Activated CD4-positive, alpha-beta memory T cell treated with anti-CD3 and anti-CD28 coated beads, Interleukin-2, amount 10 ng/mL, durations not matched to agents 7 days and 5 days (primary cell): ENCODE results near the gene DEF6. TPM values are rescaled to one million over a fixed set of nuclear protein-coding genes. Genes with fewer than 3 reads are reported as not detected.

ENCODE experiments used
- CTCF ChIA-PET: fragments of 350-600 bp; sonication (Branson Sonifier 250); formaldehyde crosslinking; loops from one replicate; lab custom pipeline; 2021; ENCODE audit warnings: antibody characterized with exemption, inconsistent platforms; lab: Charles Lee
- POLR2A ChIA-PET: fragments of 350-600 bp; sonication (Branson Sonifier 250); formaldehyde crosslinking; loops from one replicate; lab custom pipeline; 2021; ENCODE audit warnings: antibody characterized with exemption; lab: Charles Lee
- DNase-seq: peaks from one replicate; pipeline ENCODE4 v3.0.0-alpha.2; 2020
- H3K27ac Mint-ChIP-seq: one replicate; pipeline ENCODE4 v1.8.0; 2021; ENCODE audit warnings: mild to moderate bottlenecking, mixed read lengths
- H3K27me3 Mint-ChIP-seq: one replicate; pipeline ENCODE4 v1.8.0; 2021; ENCODE audit warnings: mixed read lengths
- H3K36me3 Mint-ChIP-seq: one replicate; pipeline ENCODE4 v1.8.0; 2021; ENCODE audit warnings: low read depth, mixed read lengths
- H3K4me1 Mint-ChIP-seq: one replicate; pipeline ENCODE4 v1.8.0; 2021; ENCODE audit warnings: mixed read lengths
- H3K4me3 Mint-ChIP-seq: one replicate; pipeline ENCODE4 v1.8.0; 2021; ENCODE audit warnings: mild to moderate bottlenecking, mixed read lengths
- H3K9me3 Mint-ChIP-seq: one replicate; pipeline ENCODE4 v1.8.0; 2021; ENCODE audit warnings: mixed read lengths
- total RNA-seq, 2 experiments: library from RNA; stranded (reverse); gene quantifications; one replicate each; pipeline ENCODE4 v1.2.3, GENCODE V29; 2021

DEF6 gene
- total RNA-seq, 2 experiments from 2014 or later = 201 to 215 TPM

- Mint-ChIP-seq H3K27me3 (no peaks in the 10 kb centered on the region), H3K36me3 (peaks cover 5% of the 10 kb centered on the region), H3K4me1 (peaks cover 37% of the 10 kb centered on the region), H3K27ac (no peak overlapping the region), H3K4me3 (no peak overlapping the region), H3K9me3 (no peaks in the 10 kb centered on the region)
- POLR2A ChIA-PET = interaction anchor here (1.1 kb wide), 1 partner anchor 508 kb away, joined by 3 read pairs; no protein-coding TSS in a partner anchor
- CTCF ChIA-PET = no interaction called here
- DNase-seq = no peak
Observed at GRCh38 chr6:35264550-35265274, 32.9 kb upstream of the DEF6 start.

GRCh38 chr6:35265523-35265922 lies 32.1 kb upstream of the DEF6 start:
- POLR2A ChIA-PET = no interaction called here

GRCh38 chr6:35267446-35267845 lies 30.2 kb upstream of the DEF6 start:
- H3K36me3 Mint-ChIP-seq = peaks cover 10% of the 10 kb centered on the region
- no peaks in the 10 kb centered on the region for H3K9me3 Mint-ChIP-seq
- H3K4me3 Mint-ChIP-seq = no peak overlapping the region
- peaks cover 16% of the 10 kb centered on the region for H3K4me1 Mint-ChIP-seq
- H3K27ac Mint-ChIP-seq = no peak overlapping the region
- H3K27me3 Mint-ChIP-seq = no peaks in the 10 kb centered on the region
- CTCF ChIA-PET = interaction anchor here (1.9 kb wide), 1 partner anchor 26 kb away, joined by 8 read pairs; no protein-coding TSS in a partner anchor
- no peak for DNase-seq
- POLR2A ChIA-PET = interaction anchor here (1.3 kb wide), 1 partner anchor 8 kb away, joined by 3 read pairs; no protein-coding TSS in a partner anchor

More at GRCh38 chr6:35265523-35265922, 32.1 kb upstream of the DEF6 start:
- no peaks in the 10 kb centered on the region for H3K9me3 Mint-ChIP-seq
- H3K4me3 Mint-ChIP-seq = no peak overlapping the region
- H3K27me3 Mint-ChIP-seq = no peaks in the 10 kb centered on the region
- CTCF ChIA-PET = interaction anchor here (1.4 kb wide), 1 partner anchor 28 kb away, joined by 3 read pairs; no protein-coding TSS in a partner anchor
- H3K4me1 Mint-ChIP-seq = peaks cover 31% of the 10 kb centered on the region
- H3K27ac Mint-ChIP-seq = no peak overlapping the region
- H3K36me3 Mint-ChIP-seq = peaks cover 7% of the 10 kb centered on the region
- no peak for DNase-seq

GRCh38 chr6:35267897-35268296 lies 29.7 kb upstream of the DEF6 start:
- no peak for DNase-seq
- Mint-ChIP-seq H3K9me3 (no peaks in the 10 kb centered on the region), H3K27ac (no peak overlapping the region), H3K4me3 (no peak overlapping the region), H3K27me3 (no peaks in the 10 kb centered on the region), H3K4me1 (peaks cover 11% of the 10 kb centered on the region), H3K36me3 (peaks cover 10% of the 10 kb centered on the region)
- ChIA-PET POLR2A (interaction anchor here (1.3 kb wide), 1 partner anchor 9 kb away, joined by 3 read pairs; no protein-coding TSS in a partner anchor), CTCF (interaction anchor here (1.9 kb wide), 1 partner anchor 26 kb away, joined by 8 read pairs; no protein-coding TSS in a partner anchor)

- POLR2A ChIA-PET = no interaction called here
- CTCF ChIA-PET = interaction anchor here (1.6 kb wide), 1 partner anchor 31 kb away, joined by 4 read pairs; no protein-coding TSS in a partner anchor
- no peaks in the 10 kb centered on the region for H3K27me3 Mint-ChIP-seq
Observed at GRCh38 chr6:35272005-35272404, 25.6 kb upstream of the DEF6 start.

GRCh38 chr6:35273822-35274559 lies 23.6 kb upstream of the DEF6 start:
- H3K4me1 Mint-ChIP-seq = peaks cover 4% of the 10 kb centered on the region
- H3K36me3 Mint-ChIP-seq = peaks cover 6% of the 10 kb centered on the region
- POLR2A ChIA-PET = no interaction called here
- H3K4me3 Mint-ChIP-seq = no peak overlapping the region
- CTCF ChIA-PET = no interaction called here
- no peaks in the 10 kb centered on the region for H3K27me3 Mint-ChIP-seq
- H3K27ac Mint-ChIP-seq = no peak overlapping the region
- no peaks in the 10 kb centered on the region for H3K9me3 Mint-ChIP-seq
- DNase-seq = no peak

More at GRCh38 chr6:35272005-35272404, 25.6 kb upstream of the DEF6 start:
- no peaks in the 10 kb centered on the region for H3K9me3 Mint-ChIP-seq
- H3K4me1 Mint-ChIP-seq = peaks cover 4% of the 10 kb centered on the region
- no peak for DNase-seq
- H3K27ac Mint-ChIP-seq = no peak overlapping the region
- H3K4me3 Mint-ChIP-seq = no peak overlapping the region
- H3K36me3 Mint-ChIP-seq = peaks cover 6% of the 10 kb centered on the region

- H3K27ac Mint-ChIP-seq = no peak overlapping the region
- POLR2A ChIA-PET = no interaction called here
Observed at GRCh38 chr6:35275744-35276260, 21.8 kb upstream of the DEF6 start.

DNA sequence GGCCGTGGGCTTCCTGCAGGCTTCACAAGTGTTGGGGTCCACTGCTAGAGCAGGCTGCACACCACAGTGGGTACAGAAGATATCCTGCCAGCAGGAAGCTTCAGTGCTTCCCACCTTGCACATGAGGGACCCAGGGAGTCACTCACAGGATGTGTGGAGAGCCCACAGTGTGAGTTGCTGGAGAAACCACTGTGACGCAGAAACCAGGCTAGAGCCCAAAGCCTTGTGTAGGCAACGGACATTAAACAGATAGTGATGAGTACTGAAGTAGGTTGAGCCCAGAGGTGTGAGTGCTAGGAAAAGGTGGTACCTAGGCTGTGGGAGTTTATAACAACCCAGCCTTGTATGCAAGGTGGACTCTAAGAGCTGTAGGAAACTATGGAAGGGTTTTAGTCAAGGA lies 18.9 kb upstream of the DEF6 start:
- no peaks in the 10 kb centered on the region for H3K9me3 Mint-ChIP-seq
- CTCF ChIA-PET = no interaction called here
- POLR2A ChIA-PET = interaction anchor here (1.2 kb wide), 1 partner anchor 10 kb away, joined by 3 read pairs; no protein-coding TSS in a partner anchor
- no peak overlapping the region for H3K27ac Mint-ChIP-seq
- H3K4me1 Mint-ChIP-seq = peaks cover 9% of the 10 kb centered on the region
- H3K36me3 Mint-ChIP-seq = peaks cover 23% of the 10 kb centered on the region
- DNase-seq = no peak
- no peaks in the 10 kb centered on the region for H3K27me3 Mint-ChIP-seq
- H3K4me3 Mint-ChIP-seq = no peak overlapping the region

More at GRCh38 chr6:35275744-35276260, 21.8 kb upstream of the DEF6 start:
- no peak overlapping the region for H3K4me3 Mint-ChIP-seq
- CTCF ChIA-PET = no interaction called here
- H3K27me3 Mint-ChIP-seq = no peaks in the 10 kb centered on the region
- peaks cover 4% of the 10 kb centered on the region for H3K36me3 Mint-ChIP-seq
- no peaks in the 10 kb centered on the region for H3K9me3 Mint-ChIP-seq
- peaks cover 4% of the 10 kb centered on the region for H3K4me1 Mint-ChIP-seq
- DNase-seq = no peak

GRCh38 chr6:35280903-35281302 lies 16.7 kb upstream of the DEF6 start:
- Mint-ChIP-seq H3K27me3 (no peaks in the 10 kb centered on the region), H3K36me3 (peaks cover 33% of the 10 kb centered on the region), H3K9me3 (no peaks in the 10 kb centered on the region), H3K4me1 (peaks cover 5% of the 10 kb centered on the region), H3K27ac (no peak overlapping the region), H3K4me3 (no peak overlapping the region)
- POLR2A ChIA-PET = no interaction called here
- DNase-seq = no peak
- CTCF ChIA-PET = no interaction called here

DNA sequence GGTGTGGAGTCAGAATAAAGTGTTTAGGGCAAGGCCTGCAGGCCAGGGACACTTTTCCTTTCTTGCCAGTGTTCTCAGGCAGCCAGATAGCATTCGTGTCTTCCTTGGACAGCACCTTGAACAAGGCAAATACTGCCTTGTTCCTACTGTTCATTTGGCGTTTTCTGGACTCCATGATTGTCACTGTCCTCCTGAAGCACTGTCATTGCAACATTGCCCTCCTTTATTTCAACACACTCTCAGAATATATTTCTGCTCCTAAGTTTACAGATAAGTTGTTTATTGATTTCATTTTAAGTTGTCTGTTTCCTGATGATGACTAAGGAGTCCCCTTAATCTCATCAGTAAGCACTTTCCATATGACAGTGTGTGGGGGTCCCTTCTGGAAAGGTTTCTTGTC lies 15.1 kb upstream of the DEF6 start:
- H3K27ac Mint-ChIP-seq = no peak overlapping the region
- peaks cover 38% of the 10 kb centered on the region for H3K36me3 Mint-ChIP-seq
- ChIA-PET CTCF (interaction anchor here (1.3 to 1.7 kb wide), 2 partner anchors 14 to 46 kb away, joined by 3 to 7 read pairs; partner anchors contain the start of gene DEF6), POLR2A (no interaction called here)
- peaks cover 5% of the 10 kb centered on the region for H3K4me1 Mint-ChIP-seq
- no peaks in the 10 kb centered on the region for H3K27me3 Mint-ChIP-seq
- DNase-seq = no peak
- H3K4me3 Mint-ChIP-seq = no peak overlapping the region
- H3K9me3 Mint-ChIP-seq = no peaks in the 10 kb centered on the region

DNA sequence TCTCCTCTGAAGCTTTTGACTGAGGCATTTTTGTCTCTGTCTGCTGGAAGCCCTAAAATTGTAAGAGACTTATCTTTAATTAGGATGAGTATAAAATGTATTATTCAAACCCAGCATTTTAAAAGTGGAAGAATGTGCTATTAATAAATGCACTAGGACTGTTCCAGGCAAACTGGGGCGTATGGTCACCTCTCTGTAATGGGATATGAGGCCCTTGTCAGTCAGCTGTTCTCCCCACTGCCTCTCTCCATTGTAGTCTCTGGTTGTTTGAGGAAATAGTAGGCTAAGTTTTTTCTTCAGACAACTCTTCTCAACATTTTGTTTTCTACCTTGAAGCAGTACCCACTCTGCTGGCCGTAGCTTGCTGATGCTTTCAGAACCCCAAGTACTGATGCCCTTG lies 14.3 kb upstream of the DEF6 start:
- Mint-ChIP-seq H3K36me3 (peaks cover 38% of the 10 kb centered on the region), H3K4me1 (peaks cover 5% of the 10 kb centered on the region), H3K4me3 (no peak overlapping the region), H3K27ac (no peak overlapping the region), H3K27me3 (no peaks in the 10 kb centered on the region), H3K9me3 (no peaks in the 10 kb centered on the region)
- DNase-seq = no peak
- ChIA-PET POLR2A (no interaction called here), CTCF (interaction anchor here (1.7 kb wide), 1 partner anchor 13 kb away, joined by 7 read pairs; the partner anchor contains the start of gene DEF6)

DNA sequence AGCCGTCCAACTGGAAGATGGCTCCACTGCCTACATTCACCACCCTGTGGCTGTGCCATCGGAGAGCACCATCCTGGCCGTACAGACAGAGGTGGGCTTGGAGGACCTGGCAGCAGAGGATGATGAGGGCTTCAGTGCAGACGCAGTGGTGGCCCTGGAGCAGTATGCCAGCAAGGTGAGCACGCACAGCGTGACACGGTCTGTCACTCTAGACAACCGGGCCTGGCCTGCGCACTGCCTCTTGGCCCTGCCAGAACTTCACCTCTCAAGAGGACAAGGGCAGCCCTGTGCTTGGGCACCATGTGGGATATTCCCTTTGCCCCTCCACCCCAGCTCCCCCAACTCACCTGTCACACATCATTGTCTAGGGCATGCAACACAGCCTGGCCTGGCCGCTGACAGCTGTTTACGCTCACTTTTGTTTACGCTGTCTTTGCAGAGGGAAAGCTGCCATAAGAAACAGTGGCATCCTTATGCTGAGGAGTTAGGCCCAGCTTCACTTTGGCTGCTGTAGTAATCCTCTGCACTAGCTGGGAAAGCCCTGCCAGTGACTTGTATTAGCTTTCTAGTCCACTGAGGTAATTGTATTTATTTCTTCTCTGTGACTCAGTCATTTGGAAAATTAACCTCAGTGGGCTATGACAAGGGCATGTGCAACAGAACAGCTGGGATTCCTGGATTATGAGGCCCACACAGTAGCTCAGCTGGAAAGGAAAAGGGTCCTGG lies 9.8 kb upstream of the DEF6 start:
- peaks cover 38% of the 10 kb centered on the region for H3K36me3 Mint-ChIP-seq
- no peak overlapping the region for H3K27ac Mint-ChIP-seq
- H3K27me3 Mint-ChIP-seq = no peaks in the 10 kb centered on the region
- no peak for DNase-seq
- ChIA-PET CTCF (interaction anchor here (1.0 to 1.2 kb wide), 2 partner anchors 9 to 40 kb away, joined by 3 to 4 read pairs; partner anchors contain the start of gene DEF6), POLR2A (interaction anchor here (1.7 kb wide), 1 partner anchor 162 kb away, joined by 4 read pairs; no protein-coding TSS in a partner anchor)
- no peaks in the 10 kb centered on the region for H3K4me1 Mint-ChIP-seq
- H3K9me3 Mint-ChIP-seq = no peaks in the 10 kb centered on the region
- no peak overlapping the region for H3K4me3 Mint-ChIP-seq
